Measurements from ENCODE around the gene KRTAP9-6. TPM values are rescaled to one million over a fixed set of nuclear protein-coding genes. Genes with fewer than 3 reads are reported as not detected.

KRTAP9-6 gene
- total RNA-seq = not detected in 2 replicates

GRCh38 chr17:41265078-41265477, at the start of gene KRTAP9-6:
TSS of gene KRTAP9-6 (plus strand) at chr17:41265378. CDS start at chr17:41265378, 0 bp downstream.

DNA sequence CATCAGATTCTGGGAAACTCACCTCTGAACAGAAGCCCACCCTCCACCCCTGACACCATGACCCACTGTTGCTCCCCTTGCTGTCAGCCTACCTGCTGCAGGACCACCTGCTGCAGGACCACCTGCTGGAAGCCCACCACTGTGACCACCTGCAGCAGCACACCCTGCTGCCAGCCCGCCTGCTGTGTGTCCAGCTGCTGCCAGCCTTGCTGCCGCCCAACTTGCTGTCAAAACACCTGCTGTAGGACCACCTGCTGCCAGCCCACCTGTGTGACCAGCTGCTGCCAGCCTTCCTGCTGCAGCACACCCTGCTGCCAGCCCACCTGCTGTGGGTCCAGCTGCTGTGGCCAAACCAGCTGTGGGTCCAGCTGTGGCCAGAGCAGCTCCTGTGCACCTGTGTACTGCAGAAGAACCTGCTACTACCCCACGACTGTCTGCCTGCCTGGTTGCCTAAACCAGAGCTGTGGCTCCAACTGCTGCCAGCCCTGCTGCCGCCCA, 38.5 kb upstream of the KRTAP9-6 start, which contains the start of gene KRTAP9-2:
Gene KRTAP9-2 (plus strand): TSS at position 51 of the 498 bp plus-strand sequence. CDS start 7 bp downstream, at position 58.

DNA sequence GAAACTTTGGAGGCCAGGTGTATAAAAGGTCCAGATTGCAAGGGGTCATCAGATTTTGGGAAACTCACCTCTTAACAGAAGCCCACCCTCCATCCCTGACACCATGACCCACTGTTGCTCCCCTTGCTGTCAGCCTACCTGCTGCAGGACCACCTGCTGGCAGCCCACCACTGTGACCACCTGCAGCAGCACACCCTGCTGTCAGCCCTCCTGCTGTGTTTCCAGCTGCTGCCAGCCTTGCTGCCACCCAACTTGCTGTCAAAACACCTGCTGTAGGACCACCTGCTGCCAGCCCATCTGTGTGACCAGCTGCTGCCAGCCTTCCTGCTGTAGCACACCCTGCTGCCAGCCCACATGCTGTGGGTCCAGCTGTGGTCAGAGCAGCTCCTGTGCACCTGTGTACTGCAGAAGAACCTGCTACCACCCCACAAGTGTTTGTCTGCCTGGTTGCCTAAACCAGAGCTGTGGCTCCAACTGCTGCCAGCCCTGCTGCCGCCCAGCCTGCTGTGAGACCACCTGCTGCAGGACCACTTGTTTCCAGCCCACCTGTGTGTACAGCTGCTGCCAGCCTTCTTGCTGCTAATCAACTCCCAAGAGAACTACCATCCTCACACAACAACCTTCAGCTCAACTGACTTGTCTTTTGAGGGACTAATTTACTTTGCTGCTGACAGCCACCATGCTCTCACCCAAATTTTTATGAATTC, 32.6 kb upstream of the KRTAP9-6 start, which contains the start of gene KRTAP9-3:
Gene KRTAP9-3 (plus strand): TSS at position 51 of the 707 bp plus-strand sequence. CDS start 53 bp downstream, at position 104.

GRCh38 chr17:41237949-41238437, 27.2 kb upstream of the KRTAP9-6 start, which contains the start of gene KRTAP9-8:
TSS of gene KRTAP9-8 (plus strand) at chr17:41237999. CDS start at chr17:41238052, 53 bp downstream.

DNA sequence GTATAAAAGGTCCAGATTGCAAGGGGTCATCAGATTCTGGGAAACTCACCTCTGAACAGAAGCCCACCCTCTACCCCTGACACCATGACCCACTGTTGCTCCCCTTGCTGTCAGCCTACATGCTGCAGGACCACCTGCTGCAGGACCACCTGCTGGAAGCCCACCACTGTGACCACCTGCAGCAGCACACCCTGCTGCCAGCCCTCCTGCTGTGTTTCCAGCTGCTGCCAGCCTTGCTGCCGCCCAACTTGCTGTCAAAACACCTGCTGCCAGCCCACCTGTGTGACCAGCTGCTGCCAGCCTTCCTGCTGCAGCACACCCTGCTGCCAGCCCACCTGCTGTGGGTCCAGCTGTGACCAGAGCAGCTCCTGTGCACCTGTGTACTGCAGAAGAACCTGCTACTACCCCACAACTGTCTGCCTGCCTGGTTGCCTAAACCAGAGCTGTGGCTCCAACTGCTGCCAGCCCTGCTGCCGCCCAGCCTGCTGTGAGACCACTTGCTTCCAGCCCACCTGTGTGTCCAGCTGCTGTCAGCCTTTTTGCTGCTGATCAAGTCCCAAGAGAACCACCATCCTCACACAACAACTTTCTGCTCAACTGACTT, 15.4 kb upstream of the KRTAP9-6 start, which contains the start of gene KRTAP9-4:
Gene KRTAP9-4 (plus strand): TSS at position 51 of the 604 bp plus-strand sequence. CDS start 34 bp downstream, at position 85.

DNA sequence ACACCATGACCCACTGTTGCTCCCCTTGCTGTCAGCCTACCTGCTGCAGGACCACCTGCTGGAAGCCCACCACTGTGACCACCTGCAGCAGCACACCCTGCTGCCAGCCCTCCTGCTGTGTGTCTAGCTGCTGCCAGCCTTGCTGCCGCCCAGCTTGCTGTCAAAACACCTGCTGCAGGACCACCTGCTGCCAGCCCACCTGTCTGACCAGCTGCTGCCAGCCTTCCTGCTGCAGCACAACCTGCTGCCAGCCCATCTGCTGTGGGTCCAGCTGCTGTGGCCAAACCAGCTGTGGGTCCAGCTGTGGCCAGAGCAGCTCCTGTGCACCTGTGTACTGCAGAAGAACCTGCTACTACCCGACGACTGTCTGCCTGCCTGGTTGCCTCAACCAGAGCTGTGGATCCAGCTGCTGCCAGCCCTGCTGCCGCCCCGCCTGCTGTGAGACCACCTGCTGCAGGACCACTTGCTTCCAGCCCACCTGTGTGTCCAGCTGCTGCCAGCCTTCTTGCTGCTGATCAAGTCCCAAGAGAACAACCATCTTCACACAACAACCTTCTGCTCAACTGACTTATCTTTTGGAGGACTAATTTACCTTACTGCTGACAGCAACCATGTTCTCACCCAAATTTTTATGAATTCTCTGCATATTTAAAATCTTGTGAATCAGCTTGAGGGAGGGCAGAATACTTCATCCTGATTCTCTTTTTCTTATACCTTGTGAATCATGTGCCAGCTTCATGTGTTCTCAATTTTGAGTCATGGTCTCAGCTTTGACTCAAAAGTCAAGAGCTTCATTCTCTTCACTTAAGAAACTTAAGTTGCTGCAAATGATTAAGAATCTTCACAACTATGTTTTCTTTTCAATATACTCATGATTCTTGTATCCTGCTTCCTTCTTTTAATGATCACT, 9.5 kb upstream of the KRTAP9-6 start, which contains the start of gene KRTAP9-9:
Gene KRTAP9-9 (plus strand): TSS at position 4 of the 910 bp plus-strand sequence.

DNA sequence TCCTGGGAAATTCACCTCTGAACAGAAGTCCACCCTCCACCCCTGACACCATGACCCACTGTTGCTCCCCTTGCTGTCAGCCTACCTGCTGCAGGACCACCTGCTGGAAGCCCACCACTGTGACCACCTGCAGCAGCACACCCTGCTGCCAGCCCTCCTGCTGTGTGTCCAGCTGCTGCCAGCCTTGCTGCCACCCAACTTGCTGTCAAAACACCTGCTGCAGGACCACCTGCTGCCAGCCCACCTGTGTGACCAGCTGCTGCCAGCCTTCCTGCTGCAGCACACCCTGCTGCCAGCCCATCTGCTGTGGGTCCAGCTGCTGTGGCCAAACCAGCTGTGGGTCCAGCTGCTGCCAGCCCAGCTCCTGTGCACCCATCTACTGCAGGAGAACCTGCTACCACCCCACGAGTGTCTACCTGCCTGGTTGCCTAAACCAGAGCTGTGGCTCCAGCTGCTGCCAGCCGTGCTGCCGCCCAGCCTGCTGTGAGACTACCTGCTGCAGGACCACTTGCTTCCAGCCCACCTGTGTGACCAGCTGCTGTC, 10.5 kb downstream of the KRTAP9-6 start, which contains the start of gene KRTAP9-7:
Gene KRTAP9-7 (plus strand): TSS at position 51 of the 543 bp plus-strand sequence. CDS start 0 bp downstream, at position 51.

GRCh38 chr17:41301916-41302901, 37.0 kb downstream of the KRTAP9-6 start, which contains the start of gene KRTAP29-1:
TSS of gene KRTAP29-1 (minus strand) at chr17:41302851. CDS start at chr17:41302851, 0 bp downstream.

DNA sequence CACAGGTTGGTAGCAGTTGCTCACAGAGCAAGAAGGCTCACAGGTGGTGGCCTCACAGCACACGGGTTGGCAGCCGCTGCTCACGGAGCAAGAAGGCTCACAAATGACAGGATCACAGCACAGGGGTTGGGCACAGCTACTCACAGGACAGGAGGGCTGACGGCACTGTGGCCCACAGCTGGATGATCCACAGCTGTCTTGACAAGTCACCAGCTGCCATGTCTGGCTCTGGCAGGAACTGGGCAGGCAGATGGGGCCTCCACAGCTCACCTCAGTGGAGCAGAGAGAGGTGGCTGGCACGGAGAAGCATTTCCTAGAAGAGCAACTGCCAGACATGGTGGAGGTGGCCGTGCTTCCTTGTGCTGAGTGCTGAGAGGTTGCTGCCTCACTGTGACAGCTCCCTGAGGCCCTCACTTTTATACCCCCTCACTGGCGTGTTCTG, 43.8 kb downstream of the KRTAP9-6 start, which contains the start of gene KRTAP16-1:
Gene KRTAP16-1 (minus strand): TSS at position 392 of the 442 bp plus-strand sequence. CDS start 56 bp downstream, at position 336.

DNA sequence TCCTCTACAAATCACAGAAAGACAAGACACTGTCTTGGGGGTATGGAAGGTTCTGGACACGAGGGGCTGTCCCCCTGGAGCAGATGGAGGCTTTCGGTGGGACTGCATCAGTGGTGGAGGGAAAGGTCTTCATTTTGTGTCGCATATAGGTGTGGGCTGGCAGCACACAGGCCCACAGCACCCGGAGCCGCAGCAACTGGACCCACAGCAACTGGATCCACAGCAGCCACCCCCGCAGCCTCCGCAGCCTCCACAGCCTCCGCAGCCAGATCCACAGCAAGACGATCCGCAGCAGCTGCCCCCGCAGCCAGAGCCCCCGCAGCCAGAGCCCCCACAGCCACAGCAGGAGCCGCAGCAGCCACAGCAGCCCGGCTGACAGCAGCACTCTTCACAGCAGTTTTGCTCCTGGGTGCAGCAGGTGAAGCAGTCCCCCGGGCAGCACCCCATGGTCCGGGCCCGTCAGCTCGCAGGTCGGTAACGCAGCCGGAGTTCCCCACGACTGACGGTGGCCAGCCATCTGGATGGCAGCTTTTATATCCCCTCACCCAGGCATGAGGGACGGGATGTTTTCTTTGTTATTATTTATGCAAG, 50.1 kb downstream of the KRTAP9-6 start, which contains the start of gene KRTAP17-1:
Gene KRTAP17-1 (minus strand): TSS at position 507 of the 591 bp plus-strand sequence. CDS start 60 bp downstream, at position 447.

Small RNA genes within 50 kb of the gene (small RNA-seq; reads per million reads assigned to genes)
- not detected for gene KRTAP9-10P

Other genes starting within 250 kb of the KRTAP9-6 start
- 1.5 and 6.0 TPM in 2 replicates for gene KRTAP1-5, start 238.2 kb upstream of the KRTAP9-6 start, total RNA-seq
- gene KRTAP1-4, start 235.2 kb upstream of the KRTAP9-6 start, total RNA-seq = not detected in 2 replicates
- gene KRTAP1-3, start 230.5 kb upstream of the KRTAP9-6 start, total RNA-seq = not detected in 2 replicates
- not detected in 2 replicates for gene KRTAP1-1, start 223.9 kb upstream of the KRTAP9-6 start, total RNA-seq
- not detected in 2 replicates for gene KRTAP2-1, start 218.1 kb upstream of the KRTAP9-6 start, total RNA-seq
- gene KRTAP2-2, start 210.1 kb upstream of the KRTAP9-6 start, total RNA-seq = not detected in 2 replicates
- gene KRTAP2-3, start 205.3 kb upstream of the KRTAP9-6 start, total RNA-seq = not detected in 2 replicates
- not detected in 2 replicates for gene KRTAP2-4, start 199.5 kb upstream of the KRTAP9-6 start, total RNA-seq
- not detected in 2 replicates for gene KRTAP4-7, start 181.2 kb upstream of the KRTAP9-6 start, total RNA-seq
- not detected in 2 replicates for gene KRTAP4-8, start 167.2 kb upstream of the KRTAP9-6 start, total RNA-seq
- not detected in 2 replicates for gene KRTAP4-16, start 163.2 kb upstream of the KRTAP9-6 start, total RNA-seq
- not detected in 2 replicates for gene KRTAP4-9, start 160.0 kb upstream of the KRTAP9-6 start, total RNA-seq
- not detected in 2 replicates for gene KRTAP4-11, start 147.0 kb upstream of the KRTAP9-6 start, total RNA-seq
- not detected in 2 replicates for gene KRTAP4-12, start 141.2 kb upstream of the KRTAP9-6 start, total RNA-seq
- not detected in 2 replicates for gene KRTAP4-6, start 124.8 kb upstream of the KRTAP9-6 start, total RNA-seq
- not detected in 2 replicates for gene KRTAP4-5, start 115.6 kb upstream of the KRTAP9-6 start, total RNA-seq
- gene KRTAP4-4, start 104.6 kb upstream of the KRTAP9-6 start, total RNA-seq = not detected in 2 replicates
- gene KRTAP4-3, start 97.2 kb upstream of the KRTAP9-6 start, total RNA-seq = not detected in 2 replicates
- gene KRTAP4-2, start 87.2 kb upstream of the KRTAP9-6 start, total RNA-seq = not detected in 2 replicates
- not detected in 2 replicates for gene KRTAP4-1, start 80.5 kb upstream of the KRTAP9-6 start, total RNA-seq
- gene KRTAP9-1, start 75.5 kb upstream of the KRTAP9-6 start, total RNA-seq = not detected in 2 replicates
- gene KRTAP9-2, start 38.7 kb upstream of the KRTAP9-6 start, total RNA-seq = not detected in 2 replicates
- gene KRTAP9-3, start 32.9 kb upstream of the KRTAP9-6 start, total RNA-seq = not detected in 2 replicates
- not detected in 2 replicates for gene KRTAP9-8, start 27.4 kb upstream of the KRTAP9-6 start, total RNA-seq
- not detected in 2 replicates for gene KRTAP9-4, start 15.7 kb upstream of the KRTAP9-6 start, total RNA-seq
- gene KRTAP9-9, start 10.0 kb upstream of the KRTAP9-6 start, total RNA-seq = not detected in 2 replicates
- not detected in 2 replicates for gene KRTAP9-7, start 10.3 kb downstream of the KRTAP9-6 start, total RNA-seq
- not detected in 2 replicates for gene KRTAP29-1, start 37.5 kb downstream of the KRTAP9-6 start, total RNA-seq
- not detected in 2 replicates for gene KRTAP16-1, start 43.9 kb downstream of the KRTAP9-6 start, total RNA-seq
- gene KRTAP17-1, start 50.3 kb downstream of the KRTAP9-6 start, total RNA-seq = not detected in 2 replicates
- gene KRT33A, start 85.5 kb downstream of the KRTAP9-6 start, total RNA-seq = not detected in 2 replicates
- gene KRT33B, start 104.4 kb downstream of the KRTAP9-6 start, total RNA-seq = not detected in 2 replicates
- gene KRT34, start 116.9 kb downstream of the KRTAP9-6 start, total RNA-seq = 0.16 TPM in 1 of 2 replicates, not detected in the other
- gene KRT31, start 132.2 kb downstream of the KRTAP9-6 start, total RNA-seq = not detected in 2 replicates
- not detected in 2 replicates for gene KRT37, start 159.2 kb downstream of the KRTAP9-6 start, total RNA-seq
- not detected in 2 replicates for gene KRT38, start 175.6 kb downstream of the KRTAP9-6 start, total RNA-seq
- gene KRT32, start 202.0 kb downstream of the KRTAP9-6 start, total RNA-seq = not detected in 2 replicates
- gene KRT35, start 215.8 kb downstream of the KRTAP9-6 start, total RNA-seq = not detected in 2 replicates
- not detected in 2 replicates for gene KRT36, start 224.5 kb downstream of the KRTAP9-6 start, total RNA-seq
- gene KRT13, start 240.2 kb downstream of the KRTAP9-6 start, total RNA-seq = not detected in 2 replicates

All from hair follicle dermal papilla cell (primary cell).